ENCODE results near the gene C11orf91.

The C11orf91 gene

GRCh38 chr11:33706546-33706945 is 5.9 kb upstream of the C11orf91 start:
- WGBS, 2 donors (ENCODE audit: extremely low coverage in 2 of 2, insufficient read length in 2 of 2, insufficient replicate concordance in 1 of 2): no CpG with 5 or more reads among the region's 2 CpGs
- Histone ChIP-seq H3K9ac (ENCODE audit: low read depth, low read length, poor library complexity) (no peak overlapping the region), H3K9me3 (replicated peaks in 1 of 2; ENCODE audit: control insufficient read depth in 2 of 2, insufficient read depth in 1 of 2, low read depth in 1 of 2, low read length in 2 of 2) (no peaks in the 10 kb centered on the region), H3K4me3 (ENCODE audit: low read length in 2 of 2) (no peak overlapping the region), H3K27ac (replicated peaks; ENCODE audit: low read length) (no peak overlapping the region), H4K8ac (ENCODE audit: low read depth, low read length) (no peak overlapping the region), H4K91ac (ENCODE audit: low read depth, low read length, poor library complexity) (no peak overlapping the region), H3K4me1 (ENCODE audit: control insufficient read depth in 2 of 2, insufficient read depth in 1 of 2, low read depth in 1 of 2, low read length in 2 of 2) (peaks cover 0 to 3% of the 10 kb centered on the region in 2 donors), H3K4me2 (ENCODE audit: insufficient read depth, low read length, poor library complexity, severe bottlenecking) (no peak overlapping the region), H2BK15ac (ENCODE audit: low read length) (no peak overlapping the region), H2BK5ac (ENCODE audit: low read length) (no peak overlapping the region), H3K36me3 (replicated peaks in 1 of 2; ENCODE audit: control insufficient read depth in 2 of 2, insufficient read depth in 2 of 2, low read length in 2 of 2) (peaks cover 16 to 48% of the 10 kb centered on the region in 2 donors), H3K27me3 (ENCODE audit: control insufficient read depth in 3 of 3, insufficient read depth in 3 of 3, low read depth in 1 of 3, low read length in 3 of 3) (no peaks in the 10 kb centered on the region), H2AK5ac (ENCODE audit: low read depth, low read length) (no peak overlapping the region), H3K4ac (ENCODE audit: low read length) (no peak overlapping the region), H2BK12ac (ENCODE audit: low read length) (no peak overlapping the region), H2AFZ (ENCODE audit: low read length) (no peak overlapping the region), H3K23ac (ENCODE audit: low read depth, low read length, poor library complexity) (no peak overlapping the region), H3K14ac (ENCODE audit: low read length) (no peak overlapping the region), H3K18ac (ENCODE audit: low read length) (no peak overlapping the region), H3K79me1 (ENCODE audit: low read depth, low read length) (no peaks in the 10 kb centered on the region), H2BK120ac (ENCODE audit: low read depth, low read length) (no peak overlapping the region)
- no peak for DNase-seq (ENCODE audit: low spot score)

GRCh38 chr11:33704240-33705002 is 3.8 kb upstream of the C11orf91 start:
- no peak overlapping the region for H4K91ac ChIP-seq (ENCODE audit: low read depth, low read length, poor library complexity)
- no peaks in the 10 kb centered on the region for H3K27me3 ChIP-seq (ENCODE audit: control insufficient read depth in 3 of 3, insufficient read depth in 3 of 3, low read depth in 1 of 3, low read length in 3 of 3)
- H3K36me3 ChIP-seq (replicated peaks in 1 of 2; ENCODE audit: control insufficient read depth in 2 of 2, insufficient read depth in 2 of 2, low read length in 2 of 2): peaks cover 8 to 31% of the 10 kb centered on the region in 2 donors
- H2BK120ac ChIP-seq (ENCODE audit: low read depth, low read length): no peak overlapping the region
- no peak overlapping the region for H3K27ac ChIP-seq (replicated peaks; ENCODE audit: low read length)
- no peak overlapping the region for H2BK5ac ChIP-seq (ENCODE audit: low read length)
- H2BK12ac ChIP-seq (ENCODE audit: low read length): no peak overlapping the region
- H2AFZ ChIP-seq (ENCODE audit: low read length): no peak overlapping the region
- no peak overlapping the region for H2BK15ac ChIP-seq (ENCODE audit: low read length)
- no peak overlapping the region for H3K4ac ChIP-seq (ENCODE audit: low read length)
- H3K4me1 ChIP-seq (ENCODE audit: control insufficient read depth in 2 of 2, insufficient read depth in 1 of 2, low read depth in 1 of 2, low read length in 2 of 2): peaks cover 7 to 8% of the 10 kb centered on the region in 2 donors
- H3K4me3 ChIP-seq (ENCODE audit: low read length in 2 of 2): no peak overlapping the region
- no peak overlapping the region for H3K9ac ChIP-seq (ENCODE audit: low read depth, low read length, poor library complexity)
- DNase-seq (ENCODE audit: low spot score): no peak
- no CpG with 5 or more reads among the region's 7 CpGs for WGBS, 2 donors (ENCODE audit: extremely low coverage in 2 of 2, insufficient read length in 2 of 2, insufficient replicate concordance in 1 of 2)
- no peak overlapping the region for H2AK5ac ChIP-seq (ENCODE audit: low read depth, low read length)
- H3K79me1 ChIP-seq (ENCODE audit: low read depth, low read length): no peaks in the 10 kb centered on the region
- H3K14ac ChIP-seq (ENCODE audit: low read length): no peak overlapping the region
- no peak overlapping the region for H3K23ac ChIP-seq (ENCODE audit: low read depth, low read length, poor library complexity)
- no peak overlapping the region for H4K8ac ChIP-seq (ENCODE audit: low read depth, low read length)
- H3K9me3 ChIP-seq (replicated peaks in 1 of 2; ENCODE audit: control insufficient read depth in 2 of 2, insufficient read depth in 1 of 2, low read depth in 1 of 2, low read length in 2 of 2): peaks cover 0 to 2% of the 10 kb centered on the region in 2 donors
- H3K18ac ChIP-seq (ENCODE audit: low read length): no peak overlapping the region
- no peak overlapping the region for H3K4me2 ChIP-seq (ENCODE audit: insufficient read depth, low read length, poor library complexity, severe bottlenecking)

GRCh38 chr11:33703788-33704187 is 3.2 kb upstream of the C11orf91 start:
- H3K27me3 ChIP-seq (ENCODE audit: control insufficient read depth in 3 of 3, insufficient read depth in 3 of 3, low read depth in 1 of 3, low read length in 3 of 3): no peaks in the 10 kb centered on the region
- no peak overlapping the region for H3K23ac ChIP-seq (ENCODE audit: low read depth, low read length, poor library complexity)
- no peak overlapping the region for H4K8ac ChIP-seq (ENCODE audit: low read depth, low read length)
- no peak overlapping the region for H2BK12ac ChIP-seq (ENCODE audit: low read length)
- no peak overlapping the region for H3K14ac ChIP-seq (ENCODE audit: low read length)
- H4K91ac ChIP-seq (ENCODE audit: low read depth, low read length, poor library complexity): no peak overlapping the region
- no peak overlapping the region for H3K9ac ChIP-seq (ENCODE audit: low read depth, low read length, poor library complexity)
- no peak overlapping the region for H2BK120ac ChIP-seq (ENCODE audit: low read depth, low read length)
- no peak overlapping the region for H3K4me2 ChIP-seq (ENCODE audit: insufficient read depth, low read length, poor library complexity, severe bottlenecking)
- H3K4ac ChIP-seq (ENCODE audit: low read length): no peak overlapping the region
- WGBS, 2 donors (ENCODE audit: extremely low coverage in 2 of 2, insufficient read length in 2 of 2, insufficient replicate concordance in 1 of 2): no CpG with 5 or more reads among the region's 4 CpGs
- no peak overlapping the region for H2BK15ac ChIP-seq (ENCODE audit: low read length)
- no peak overlapping the region for H3K27ac ChIP-seq (replicated peaks; ENCODE audit: low read length)
- peaks cover 3 to 25% of the 10 kb centered on the region in 2 donors for H3K36me3 ChIP-seq (replicated peaks in 1 of 2; ENCODE audit: control insufficient read depth in 2 of 2, insufficient read depth in 2 of 2, low read length in 2 of 2)
- H3K18ac ChIP-seq (ENCODE audit: low read length): no peak overlapping the region
- peaks cover 7 to 8% of the 10 kb centered on the region in 2 donors for H3K4me1 ChIP-seq (ENCODE audit: control insufficient read depth in 2 of 2, insufficient read depth in 1 of 2, low read depth in 1 of 2, low read length in 2 of 2)
- no peak overlapping the region for H2AK5ac ChIP-seq (ENCODE audit: low read depth, low read length)
- DNase-seq (ENCODE audit: low spot score): no peak
- H2AFZ ChIP-seq (ENCODE audit: low read length): no peak overlapping the region
- H3K9me3 ChIP-seq (replicated peaks in 1 of 2; ENCODE audit: control insufficient read depth in 2 of 2, insufficient read depth in 1 of 2, low read depth in 1 of 2, low read length in 2 of 2): peaks cover 0 to 3% of the 10 kb centered on the region in 2 donors
- no peak overlapping the region for H3K4me3 ChIP-seq (ENCODE audit: low read length in 2 of 2)
- no peak overlapping the region for H2BK5ac ChIP-seq (ENCODE audit: low read length)
- no peaks in the 10 kb centered on the region for H3K79me1 ChIP-seq (ENCODE audit: low read depth, low read length)

GRCh38 chr11:33703234-33703633 is 2.6 kb upstream of the C11orf91 start:
- Histone ChIP-seq H2BK15ac (ENCODE audit: low read length) (no peak overlapping the region), H3K4me2 (ENCODE audit: insufficient read depth, low read length, poor library complexity, severe bottlenecking) (no peak overlapping the region), H3K27me3 (ENCODE audit: control insufficient read depth in 3 of 3, insufficient read depth in 3 of 3, low read depth in 1 of 3, low read length in 3 of 3) (no peaks in the 10 kb centered on the region), H3K9ac (ENCODE audit: low read depth, low read length, poor library complexity) (no peak overlapping the region), H4K8ac (ENCODE audit: low read depth, low read length) (no peak overlapping the region), H3K18ac (ENCODE audit: low read length) (no peak overlapping the region), H2BK12ac (ENCODE audit: low read length) (no peak overlapping the region), H3K79me1 (ENCODE audit: low read depth, low read length) (no peaks in the 10 kb centered on the region), H3K14ac (ENCODE audit: low read length) (no peak overlapping the region), H3K4ac (ENCODE audit: low read length) (no peak overlapping the region), H3K4me3 (ENCODE audit: low read length in 2 of 2) (no peak overlapping the region), H3K9me3 (replicated peaks in 1 of 2; ENCODE audit: control insufficient read depth in 2 of 2, insufficient read depth in 1 of 2, low read depth in 1 of 2, low read length in 2 of 2) (peaks cover 0 to 3% of the 10 kb centered on the region in 2 donors), H3K23ac (ENCODE audit: low read depth, low read length, poor library complexity) (no peak overlapping the region), H2BK120ac (ENCODE audit: low read depth, low read length) (no peak overlapping the region), H2AFZ (ENCODE audit: low read length) (no peak overlapping the region), H2BK5ac (ENCODE audit: low read length) (no peak overlapping the region), H2AK5ac (ENCODE audit: low read depth, low read length) (no peak overlapping the region), H4K91ac (ENCODE audit: low read depth, low read length, poor library complexity) (no peak overlapping the region), H3K4me1 (ENCODE audit: control insufficient read depth in 2 of 2, insufficient read depth in 1 of 2, low read depth in 1 of 2, low read length in 2 of 2) (peaks cover 7 to 8% of the 10 kb centered on the region in 2 donors), H3K36me3 (replicated peaks in 1 of 2; ENCODE audit: control insufficient read depth in 2 of 2, insufficient read depth in 2 of 2, low read length in 2 of 2) (peaks cover 2 to 21% of the 10 kb centered on the region in 2 donors), H3K27ac (replicated peaks; ENCODE audit: low read length) (no peak overlapping the region)
- no CpG with 5 or more reads among the region's 5 CpGs for WGBS, 2 donors (ENCODE audit: extremely low coverage in 2 of 2, insufficient read length in 2 of 2, insufficient replicate concordance in 1 of 2)
- DNase-seq (ENCODE audit: low spot score): no peak
